H1 (cell line): ENCODE results near the gene KRTAP19-8. TPM values are rescaled to one million over a fixed set of nuclear protein-coding genes. Genes with fewer than 3 reads are reported as not detected.

Source experiments
- CTCF ChIA-PET: fragments of 300-600 bp; sonication (Branson Sonifier 250); formaldehyde crosslinking; loops from one replicate; lab custom pipeline; 2021; ENCODE audit not compliant: partially characterized antibody; lab: Charles Lee
- POLR2A ChIA-PET: fragments of 300-600 bp; sonication (Branson Sonifier 250); formaldehyde crosslinking; loops from one replicate; lab custom pipeline; 2021; ENCODE audit warnings: inconsistent platforms; ENCODE audit not compliant: partially characterized antibody; lab: Charles Lee
- DNase-seq, 2 experiments: peaks; one replicate each; pipeline versions ENCODE4 v3.0.0 to v3.0.0-alpha.2; 2010 to 2022; ENCODE audit warnings: low spot score in 2 of 2, low read depth in 1 of 2, mixed read lengths in 1 of 2
- FAIRE-seq: peaks from 2 replicates; lab custom pipeline; 2011; peaks lifted over from hg19 to GRCh38; lab: Jason Lieb, UNC
- H2AFZ ChIP-seq: 2 replicates; pipeline ENCODE4 v1.8.1; 2012; ENCODE audit warnings: low read length, inconsistent platforms
- H2AK5ac ChIP-seq: 2 replicates; pipeline ENCODE4 v1.6.1; 2013; ENCODE audit warnings: low read depth, low read length
- H2BK120ac ChIP-seq: replicated peaks from 2 replicates; pipeline ENCODE3; 2013; ENCODE audit warnings: low read depth, low read length, inconsistent platforms
- H2BK12ac ChIP-seq: 2 replicates; pipeline ENCODE4 v1.6.1; 2013; ENCODE audit warnings: low read depth, low read length
- H2BK15ac ChIP-seq: 2 replicates; pipeline ENCODE4 v1.6.1; 2013; ENCODE audit warnings: low read length
- H2BK20ac ChIP-seq: 2 replicates; pipeline ENCODE4 v1.6.1; 2013; ENCODE audit warnings: low read length
- H2BK5ac ChIP-seq: 2 replicates; pipeline ENCODE4 v1.6.1; 2013; ENCODE audit warnings: low read depth, low read length
- H3K14ac ChIP-seq: 2 replicates; pipeline ENCODE4 v1.6.1; 2013; ENCODE audit warnings: inconsistent platforms; ENCODE audit not compliant: insufficient read length
- H3K18ac ChIP-seq: 2 replicates; pipeline ENCODE4 v1.6.1; 2013; ENCODE audit warnings: low read length; ENCODE audit errors: extremely low read depth
- H3K23ac ChIP-seq: 2 replicates; pipeline ENCODE4 v1.6.1; 2013; ENCODE audit warnings: inconsistent platforms; ENCODE audit not compliant: insufficient read length
- H3K23me2 ChIP-seq: 2 replicates; pipeline ENCODE4 v1.6.1; 2013; ENCODE audit warnings: low read depth, low read length
- H3K27ac ChIP-seq: 2 replicates; pipeline ENCODE4 v1.6.1; 2011; ENCODE audit warnings: low read depth, low read length, inconsistent platforms
- H3K27me3 ChIP-seq, 4 experiments: replicated peaks in 1 of 4; 1 replicate in 1 of 4; 2 replicates in 3 of 4; pipeline versions ENCODE4 v1.6.1 to v1.8.1; 2011 to 2013; ENCODE audit warnings: low read length in 3 of 4, mild to moderate bottlenecking in 3 of 4, inconsistent platforms in 2 of 4, mixed read lengths in 2 of 4, moderate library complexity in 1 of 4; ENCODE audit not compliant: control insufficient read depth in 3 of 4, insufficient read depth in 3 of 4; ENCODE audit errors: extremely low read depth in 1 of 4
- H3K36me3 ChIP-seq, 4 experiments: 2 replicates each; pipeline versions ENCODE4 v1.6.1 to v1.8.1; 2011 to 2013; ENCODE audit warnings: mild to moderate bottlenecking in 4 of 4, low read length in 3 of 4, moderate library complexity in 2 of 4, control low read depth in 1 of 4, inconsistent platforms in 1 of 4; ENCODE audit not compliant: insufficient read depth in 4 of 4, control insufficient read depth in 2 of 4
- H3K4ac ChIP-seq: replicated peaks from 2 replicates; pipeline ENCODE3; 2013; ENCODE audit warnings: low read length, low read depth, mixed read lengths, inconsistent platforms; ENCODE audit not compliant: insufficient read length
- H3K4me1 ChIP-seq, 4 experiments: replicated peaks in 1 of 4; 1 replicate in 1 of 4; 2 replicates in 3 of 4; pipeline versions ENCODE4 v1.6.1 to v1.8.1; 2011 to 2013; ENCODE audit warnings: low read length in 3 of 4, inconsistent platforms in 2 of 4, mixed read lengths in 1 of 4; ENCODE audit not compliant: insufficient read depth in 4 of 4, control insufficient read depth in 3 of 4
- H3K4me2 ChIP-seq, 2 experiments: 2 replicates each; pipeline versions ENCODE4 v1.6.1 to v1.8.1; 2011 to 2013; ENCODE audit warnings: low read depth in 2 of 2, low read length in 2 of 2, control low read depth in 1 of 2, inconsistent platforms in 1 of 2, mild to moderate bottlenecking in 1 of 2; ENCODE audit not compliant: insufficient read depth in 1 of 2
- H3K4me3 ChIP-seq, 4 experiments: fragments of 200-600, 300-600 bp in 1 of 4; sonication (generic), shearing (Covaris generic), sonication (Bioruptor Twin) in 1 of 4; 2 replicates each; pipeline versions ENCODE4 v1.5.1 to v1.8.1; 2011 to 2016; ENCODE audit warnings: low read length in 4 of 4, low read depth in 3 of 4, control low read depth in 2 of 4, inconsistent platforms in 2 of 4, mild to moderate bottlenecking in 2 of 4, mixed read lengths in 1 of 4, moderate library complexity in 1 of 4; ENCODE audit not compliant: insufficient read depth in 2 of 4; ENCODE audit errors: extremely low read depth in 1 of 4
- H3K56ac ChIP-seq: replicated peaks from 2 replicates; pipeline ENCODE3; 2013; ENCODE audit warnings: low read depth, mild to moderate bottlenecking, mixed read lengths, low read length, inconsistent platforms; ENCODE audit not compliant: insufficient read length
- H3K79me1 ChIP-seq: 2 replicates; pipeline ENCODE4 v1.6.1; 2013; ENCODE audit warnings: low read depth, low read length, control low read depth
- H3K79me2 ChIP-seq, 2 experiments: 2 replicates each; pipeline versions ENCODE4 v1.6.1 to v1.8.1; 2012 to 2013; ENCODE audit warnings: low read length in 2 of 2, mild to moderate bottlenecking in 2 of 2, inconsistent platforms in 1 of 2; ENCODE audit not compliant: insufficient read depth in 2 of 2, control insufficient read depth in 1 of 2
- H3K9ac ChIP-seq, 4 experiments: replicated peaks in 1 of 4; 1 replicate in 1 of 4; 2 replicates in 3 of 4; pipeline versions ENCODE4 v1.6.1 to v1.8.1; 2011 to 2013; ENCODE audit warnings: low read depth in 3 of 4, low read length in 3 of 4, control low read depth in 2 of 4, mild to moderate bottlenecking in 2 of 4, moderate library complexity in 2 of 4, inconsistent platforms in 1 of 4; ENCODE audit errors: extremely low read depth in 1 of 4
- H3K9me3 ChIP-seq, 2 experiments: 2 replicates each; pipeline versions ENCODE4 v1.6.1 to v1.8.1; 2012 to 2013; ENCODE audit warnings: mild to moderate bottlenecking in 2 of 2, moderate library complexity in 2 of 2, control low read depth in 1 of 2, inconsistent platforms in 1 of 2, low read depth in 1 of 2, low read length in 1 of 2, mixed read lengths in 1 of 2; ENCODE audit not compliant: insufficient read depth in 2 of 2
- H4K20me1 ChIP-seq, 2 experiments: replicated peaks in 1 of 2; 2 replicates each; pipeline versions ENCODE3 to v1.8.1; 2011 to 2013; ENCODE audit warnings: inconsistent platforms in 2 of 2, low read length in 2 of 2, mild to moderate bottlenecking in 1 of 2; ENCODE audit not compliant: insufficient read depth in 2 of 2, control insufficient read depth in 1 of 2
- H4K5ac ChIP-seq: 2 replicates; pipeline ENCODE4 v1.6.1; 2013; ENCODE audit warnings: low read length, low read depth, mixed read lengths, inconsistent platforms; ENCODE audit not compliant: insufficient read length
- H4K8ac ChIP-seq: 2 replicates; pipeline ENCODE4 v1.8.0; 2013; ENCODE audit warnings: mild to moderate bottlenecking, moderate library complexity, low read length, inconsistent platforms; ENCODE audit not compliant: insufficient read depth; ENCODE audit errors: extremely low read depth
- H4K91ac ChIP-seq: replicated peaks from 2 replicates; pipeline ENCODE3; 2013; ENCODE audit warnings: low read length, mixed read lengths, inconsistent platforms; ENCODE audit not compliant: insufficient read length
- BACH1 ChIP-seq: IDR thresholded peaks from 2 replicates; pipeline ENCODE4 v1.6.1; 2012; ENCODE audit warnings: low read length, improper control_type of control experiment
- CTBP2 ChIP-seq: IDR thresholded peaks from 2 replicates; pipeline ENCODE4 v1.7.0; 2011; ENCODE audit warnings: borderline replicate concordance, mild to moderate bottlenecking, moderate library complexity, mixed read lengths, low read length; ENCODE audit not compliant: insufficient read depth, insufficient read length
- GTF2F1 ChIP-seq: IDR thresholded peaks from 2 replicates; pipeline ENCODE4 v1.6.1; 2012; ENCODE audit warnings: low read depth, low read length, improper control_type of control experiment, borderline replicate concordance
- KDM1A ChIP-seq: fragments of 200-600, 300-600 bp; sonication (generic); IDR thresholded peaks from 2 replicates; pipeline ENCODE4 v1.7.1; 2016; ENCODE audit warnings: mild to moderate bottlenecking, low read length, borderline replicate concordance
- KDM5A ChIP-seq: fragments of 200-600 bp; IDR thresholded peaks from 2 replicates; pipeline ENCODE4 v1.7.1; 2012; ENCODE audit warnings: mild to moderate bottlenecking, low read length, inconsistent platforms, mixed read lengths
- NRF1 ChIP-seq: IDR thresholded peaks from 2 replicates; pipeline ENCODE4 v1.6.1; 2011; ENCODE audit warnings: mild to moderate bottlenecking, low read depth, low read length, improper control_type of control experiment
- POLR2AphosphoS5 ChIP-seq: IDR thresholded peaks from 2 replicates; pipeline ENCODE4 v1.6.1; 2011; ENCODE audit warnings: low read depth, low read length
- RBBP5 ChIP-seq: IDR thresholded peaks from 2 replicates; pipeline ENCODE4 v1.7.1; 2012; ENCODE audit warnings: low read depth, mild to moderate bottlenecking, inconsistent platforms, low read length, moderate library complexity, borderline replicate concordance
- RNF2 ChIP-seq: fragments of 200-900, 300-1000 bp; sonication (generic); IDR thresholded peaks from 2 replicates; pipeline ENCODE4 v1.7.1; 2016; ENCODE audit warnings: borderline replicate concordance, low read depth, mild to moderate bottlenecking, antibody characterized with exemption, low read length; ENCODE audit not compliant: poor library complexity, severe bottlenecking; ENCODE audit errors: missing control alignments
- RXRA ChIP-seq: IDR thresholded peaks from 2 replicates; pipeline ENCODE4 v1.6.1; 2011; ENCODE audit warnings: low read depth, mild to moderate bottlenecking, low read length, moderate library complexity; ENCODE audit not compliant: insufficient read depth
- SIRT6 ChIP-seq: IDR thresholded peaks from one replicate; pipeline ENCODE4 v1.7.1; 2012; ENCODE audit warnings: low read length, inconsistent platforms
- SIX5 ChIP-seq: IDR thresholded peaks from 2 replicates; pipeline ENCODE4 v1.6.1; 2011; ENCODE audit warnings: mild to moderate bottlenecking, low read depth, low read length
- SUZ12 ChIP-seq: fragments of 200-600 bp; sonication (generic); IDR thresholded peaks from 2 replicates; pipeline ENCODE4 v1.6.1; 2012; ENCODE audit warnings: mild to moderate bottlenecking, inconsistent platforms, low read length, moderate library complexity, mixed read lengths
- YY1 ChIP-seq: IDR thresholded peaks from 2 replicates; pipeline ENCODE4 v1.6.1; 2011; ENCODE audit warnings: low read depth, mild to moderate bottlenecking, low read length
- WGBS, 2 experiments: shearing (Covaris generic) in 1 of 2; methylation state at CpG; one replicate each; pipeline versions ENCODE4 v1.1.6 to v1.1.7; 2013 to 2015; ENCODE audit warnings: low lambda C conversion rate in 2 of 2, mixed read lengths in 2 of 2, inconsistent platforms in 1 of 2, low coverage in 1 of 2, missing lambda C conversion rate in 1 of 2; ENCODE audit not compliant: insufficient replicate concordance in 2 of 2, insufficient coverage in 1 of 2, insufficient read length in 1 of 2; ENCODE audit errors: extremely low coverage in 1 of 2, missing lambda C conversion rate in 1 of 2; 5-methylcytosine and 5-hydroxymethylcytosine counted together
- polyA plus RNA-seq, 7 experiments: library from polyadenylated mRNA; depleted of rRNA in 3 of 7; stranded (reverse) in 5 of 7; unstranded in 2 of 7; fragments of >200 nt in 5 of 7; fragments of 200-250 nt in 2 of 7; gene quantifications; 1 replicate in 5 of 7; 2 replicates in 1 of 7; 4 replicates in 1 of 7; pipeline versions ENCODE4 v1.2.1 to v1.2.3, GENCODE V29; 2011 to 2013; ENCODE audit warnings: missing spikeins in 2 of 7, mixed read lengths in 2 of 7
- total RNA-seq: library from RNA; stranded (reverse); fragmentation: NEBNext Ultra II Directional; extraction: Animal tissue kit (Norgen Biotek cat#: 25700); gene quantifications from 2 replicates; pipeline ENCODE4 v1.2.1, GENCODE V29; 2021

Gene KRTAP19-8
- total and polyA plus RNA-seq, 2 of the 8 experiments (the other 6 are each of a cell fraction or from before 2014, with no cell fraction given), result not detected

DNA sequence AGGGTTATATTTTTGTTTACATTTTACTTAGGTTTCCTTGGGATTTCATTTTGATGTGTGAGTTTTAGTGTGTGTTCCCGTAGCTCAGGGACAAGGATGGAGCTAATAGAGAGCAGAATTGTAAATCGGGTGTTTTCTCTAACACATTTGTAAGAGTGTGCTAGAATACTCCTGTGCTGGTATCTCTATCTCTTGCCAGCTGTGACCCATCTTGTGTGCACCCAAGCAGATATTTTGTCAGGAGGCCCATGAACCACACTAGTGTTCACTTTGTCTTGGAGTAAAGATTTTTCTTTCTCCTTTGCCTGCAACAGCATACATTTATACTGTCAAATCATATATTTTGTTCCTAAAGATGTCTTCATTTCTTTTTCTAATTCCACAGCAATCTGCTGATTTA lies 23.4 kb downstream of the KRTAP19-8 start:
- POLR2A ChIA-PET, result no interaction called here
- CTCF ChIA-PET, result no interaction called here
- Histone ChIP-seq H2BK5ac (no peak overlapping the region), H2BK15ac (no peak overlapping the region), H4K20me1 (no peaks in the 10 kb centered on the region), H3K56ac (no peak overlapping the region), H3K79me1 (no peaks in the 10 kb centered on the region), H2AFZ (no peak overlapping the region), H3K23ac (no peak overlapping the region), H2BK12ac (no peak overlapping the region), H3K4ac (no peak overlapping the region), H3K27ac (no peak overlapping the region), H3K27me3 (no peaks in the 10 kb centered on the region), H3K79me2 (no peaks in the 10 kb centered on the region), H3K4me1 (no peaks in the 10 kb centered on the region), H2BK120ac (no peak overlapping the region)
- TF ChIP-seq KDM5A, result no peak
- TF ChIP-seq POLR2AphosphoS5, result no peak
- no peak for TF ChIP-seq NRF1
- TF ChIP-seq RBBP5, result no peak
- TF ChIP-seq KDM1A, result no peak
- no peak for TF ChIP-seq SIX5
- TF ChIP-seq RNF2, result no peak
- no peak for TF ChIP-seq GTF2F1
- no peak for TF ChIP-seq SUZ12
- no peak for TF ChIP-seq BACH1
- TF ChIP-seq CTBP2, result no peak
- no peak for TF ChIP-seq YY1
- TF ChIP-seq RXRA, result no peak
- no peak for TF ChIP-seq SIRT6
- TF ChIP-seq, all 59 proteins: peak for 0
- Histone ChIP-seq H3K14ac (no peak overlapping the region), H4K8ac (no peak overlapping the region), H2AK5ac (no peak overlapping the region), H4K5ac (no peak overlapping the region), H3K36me3 (no peaks in the 10 kb centered on the region), H2BK20ac (no peak overlapping the region), H3K9ac (no peak overlapping the region), H4K91ac (no peak overlapping the region), H3K4me3 (no peak overlapping the region), H3K4me2 (no peak overlapping the region), H3K23me2 (no peaks in the 10 kb centered on the region), H3K9me3 (no peaks in the 10 kb centered on the region), H3K18ac (no peak overlapping the region)
- no peak for DNase-seq
- WGBS, 2 experiments, result 83% methylated on average over 2 of the region's 2 CpGs; no CpG with 5 or more reads in 1 of the 2 experiments
- no peak for FAIRE-seq
